Ishikawa (cell line): ENCODE measurements around the gene DDIAS.

Experiments used
- CEBPB ChIP-seq: IDR thresholded peaks from 2 replicates; pipeline ENCODE4 v1.6.1; 2012
- CREB1 ChIP-seq: IDR thresholded peaks from 2 replicates; pipeline ENCODE4 v1.6.1; 2012; ENCODE audit warnings: low read depth
- EP300 ChIP-seq: IDR thresholded peaks from 2 replicates; pipeline ENCODE4 v1.6.1; 2012; ENCODE audit warnings: borderline replicate concordance
- FOXM1 ChIP-seq: IDR thresholded peaks from 2 replicates; pipeline ENCODE4 v1.6.1; 2012; ENCODE audit warnings: low read depth, borderline replicate concordance
- NFIC ChIP-seq: IDR thresholded peaks from 2 replicates; pipeline ENCODE4 v1.6.1; 2012
- RAD21 ChIP-seq: IDR thresholded peaks from 2 replicates; pipeline ENCODE4 v1.6.1; 2012; ENCODE audit warnings: low read depth
- TAF1 ChIP-seq: IDR thresholded peaks from 2 replicates; pipeline ENCODE4 v1.6.1; 2012; ENCODE audit warnings: low read depth, mild to moderate bottlenecking
- TCF12 ChIP-seq: IDR thresholded peaks from 2 replicates; pipeline ENCODE4 v1.6.1; 2012; ENCODE audit warnings: low read depth
- TEAD4 ChIP-seq: IDR thresholded peaks from 2 replicates; pipeline ENCODE4 v1.6.1; 2012
- USF1 ChIP-seq: IDR thresholded peaks from 2 replicates; pipeline ENCODE4 v1.6.1; 2012
- YY1 ChIP-seq: IDR thresholded peaks from 2 replicates; pipeline ENCODE4 v1.6.1; 2012; ENCODE audit warnings: low read depth
- ZBTB7A ChIP-seq: IDR thresholded peaks from 2 replicates; pipeline ENCODE4 v1.6.1; 2012; ENCODE audit warnings: low read depth
- TF ChIP-seq, protein P1 (sequence below): IDR thresholded peaks from 2 replicates; pipeline ENCODE4 v1.6.1; 2012; ENCODE audit warnings: low read depth, mild to moderate bottlenecking
- TF ChIP-seq, protein P2 (sequence below): IDR thresholded peaks from 2 replicates; pipeline ENCODE4 v1.6.1; 2012

- TF ChIP-seq CEBPB: no peak
- no peak for TF ChIP-seq RAD21
- TF ChIP-seq YY1: no peak
- TF ChIP-seq, protein P1, sequence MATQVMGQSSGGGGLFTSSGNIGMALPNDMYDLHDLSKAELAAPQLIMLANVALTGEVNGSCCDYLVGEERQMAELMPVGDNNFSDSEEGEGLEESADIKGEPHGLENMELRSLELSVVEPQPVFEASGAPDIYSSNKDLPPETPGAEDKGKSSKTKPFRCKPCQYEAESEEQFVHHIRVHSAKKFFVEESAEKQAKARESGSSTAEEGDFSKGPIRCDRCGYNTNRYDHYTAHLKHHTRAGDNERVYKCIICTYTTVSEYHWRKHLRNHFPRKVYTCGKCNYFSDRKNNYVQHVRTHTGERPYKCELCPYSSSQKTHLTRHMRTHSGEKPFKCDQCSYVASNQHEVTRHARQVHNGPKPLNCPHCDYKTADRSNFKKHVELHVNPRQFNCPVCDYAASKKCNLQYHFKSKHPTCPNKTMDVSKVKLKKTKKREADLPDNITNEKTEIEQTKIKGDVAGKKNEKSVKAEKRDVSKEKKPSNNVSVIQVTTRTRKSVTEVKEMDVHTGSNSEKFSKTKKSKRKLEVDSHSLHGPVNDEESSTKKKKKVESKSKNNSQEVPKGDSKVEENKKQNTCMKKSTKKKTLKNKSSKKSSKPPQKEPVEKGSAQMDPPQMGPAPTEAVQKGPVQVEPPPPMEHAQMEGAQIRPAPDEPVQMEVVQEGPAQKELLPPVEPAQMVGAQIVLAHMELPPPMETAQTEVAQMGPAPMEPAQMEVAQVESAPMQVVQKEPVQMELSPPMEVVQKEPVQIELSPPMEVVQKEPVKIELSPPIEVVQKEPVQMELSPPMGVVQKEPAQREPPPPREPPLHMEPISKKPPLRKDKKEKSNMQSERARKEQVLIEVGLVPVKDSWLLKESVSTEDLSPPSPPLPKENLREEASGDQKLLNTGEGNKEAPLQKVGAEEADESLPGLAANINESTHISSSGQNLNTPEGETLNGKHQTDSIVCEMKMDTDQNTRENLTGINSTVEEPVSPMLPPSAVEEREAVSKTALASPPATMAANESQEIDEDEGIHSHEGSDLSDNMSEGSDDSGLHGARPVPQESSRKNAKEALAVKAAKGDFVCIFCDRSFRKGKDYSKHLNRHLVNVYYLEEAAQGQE: no peak
- no peak for TF ChIP-seq EP300
- no peak for TF ChIP-seq FOXM1
- TF ChIP-seq, protein P2, sequence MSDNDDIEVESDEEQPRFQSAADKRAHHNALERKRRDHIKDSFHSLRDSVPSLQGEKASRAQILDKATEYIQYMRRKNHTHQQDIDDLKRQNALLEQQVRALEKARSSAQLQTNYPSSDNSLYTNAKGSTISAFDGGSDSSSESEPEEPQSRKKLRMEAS: no peak
- TF ChIP-seq NFIC: no peak
- TF ChIP-seq TAF1: no peak
- TF ChIP-seq TEAD4: no peak
- TF ChIP-seq CREB1: no peak
- no peak for TF ChIP-seq TCF12
- TF ChIP-seq USF1: no peak
- TF ChIP-seq ZBTB7A: no peak
Measured at GRCh38 chr11:82862379-82862778, 39.2 kb upstream of the DDIAS start.
